RWPE2 (cell line): ENCODE results near the gene TRANK1.

Experiments used
- ATAC-seq: fragments of 200-7000 bp; cut with Tn5 transposase; 3 replicates; pipeline ENCODE4 v1.9.1; 2021; ENCODE audit warnings: low read depth
- DNase-seq: peaks from one replicate; pipeline ENCODE4 v3.0.0-alpha.2; 2020; ENCODE audit warnings: low spot score
- H3K27ac ChIP-seq: fragments of 450-650 bp; 2 replicates; pipeline ENCODE4 v1.5.1; 2017; ENCODE audit warnings: mild to moderate bottlenecking; ENCODE audit not compliant: poor library complexity, severe bottlenecking
- H3K27me3 ChIP-seq: fragments of 250-450 bp; sonication (Bioruptor Pico); 2 replicates; pipeline ENCODE4 v1.5.1; 2021; ENCODE audit warnings: mild to moderate bottlenecking, moderate library complexity; ENCODE audit not compliant: insufficient read depth, poor library complexity, severe bottlenecking
- H3K36me3 ChIP-seq: fragments of 250-450 bp; sonication (Bioruptor Pico); 2 replicates; pipeline ENCODE4 v1.5.1; 2020; ENCODE audit warnings: low read depth, mild to moderate bottlenecking, moderate library complexity
- H3K4me1 ChIP-seq: fragments of 250-450 bp; sonication (Bioruptor Pico); 2 replicates; pipeline ENCODE4 v1.5.1; 2021; ENCODE audit warnings: mild to moderate bottlenecking, moderate library complexity; ENCODE audit not compliant: insufficient read depth, poor library complexity, severe bottlenecking
- H3K4me3 ChIP-seq: fragments of 250-450 bp; sonication (Bioruptor Pico); 2 replicates; pipeline ENCODE4 v1.5.1; 2021; ENCODE audit warnings: mild to moderate bottlenecking, moderate library complexity; ENCODE audit not compliant: severe bottlenecking
- H3K9me3 ChIP-seq: fragments of 250-450 bp; sonication (Bioruptor Pico); 2 replicates; pipeline ENCODE4 v1.5.1; 2021; ENCODE audit warnings: mild to moderate bottlenecking, moderate library complexity; ENCODE audit not compliant: severe bottlenecking
- CTCF ChIP-seq: fragments of 450-650 bp; IDR thresholded peaks from one replicate; pipeline ENCODE4 v1.5.1; 2017; ENCODE audit warnings: mild to moderate bottlenecking, moderate library complexity; ENCODE audit not compliant: poor library complexity, severe bottlenecking

TRANK1 gene

GRCh38 chr3:36812240-36812639 is 132.6 kb downstream of the TRANK1 start:
- no peaks in the 10 kb centered on the region for H3K36me3 ChIP-seq
- no peak for TF ChIP-seq CTCF
- DNase-seq (no peak), ATAC-seq (no peak)
- H3K27me3 ChIP-seq = no peaks in the 10 kb centered on the region
- no peak overlapping the region for H3K27ac ChIP-seq
- no peaks in the 10 kb centered on the region for H3K4me1 ChIP-seq
- H3K4me3 ChIP-seq = no peak overlapping the region
- H3K9me3 ChIP-seq = no peaks in the 10 kb centered on the region

GRCh38 chr3:36811768-36812167 is 133.1 kb downstream of the TRANK1 start:
- DNase-seq (no peak), ATAC-seq (no peak)
- Histone ChIP-seq H3K9me3 (no peaks in the 10 kb centered on the region), H3K4me1 (no peaks in the 10 kb centered on the region), H3K27me3 (no peaks in the 10 kb centered on the region), H3K4me3 (no peak overlapping the region), H3K36me3 (no peaks in the 10 kb centered on the region), H3K27ac (no peak overlapping the region)
- TF ChIP-seq CTCF = no peak

- Histone ChIP-seq H3K4me1 (no peaks in the 10 kb centered on the region), H3K27ac (no peak overlapping the region), H3K27me3 (no peaks in the 10 kb centered on the region), H3K4me3 (no peak overlapping the region), H3K36me3 (no peaks in the 10 kb centered on the region), H3K9me3 (no peaks in the 10 kb centered on the region)
- ATAC-seq (no peak), DNase-seq (no peak)
- TF ChIP-seq CTCF = no peak
These were observed 140.4 kb downstream of the TRANK1 start for GRCh38 chr3:36804295-36805055.

DNA sequence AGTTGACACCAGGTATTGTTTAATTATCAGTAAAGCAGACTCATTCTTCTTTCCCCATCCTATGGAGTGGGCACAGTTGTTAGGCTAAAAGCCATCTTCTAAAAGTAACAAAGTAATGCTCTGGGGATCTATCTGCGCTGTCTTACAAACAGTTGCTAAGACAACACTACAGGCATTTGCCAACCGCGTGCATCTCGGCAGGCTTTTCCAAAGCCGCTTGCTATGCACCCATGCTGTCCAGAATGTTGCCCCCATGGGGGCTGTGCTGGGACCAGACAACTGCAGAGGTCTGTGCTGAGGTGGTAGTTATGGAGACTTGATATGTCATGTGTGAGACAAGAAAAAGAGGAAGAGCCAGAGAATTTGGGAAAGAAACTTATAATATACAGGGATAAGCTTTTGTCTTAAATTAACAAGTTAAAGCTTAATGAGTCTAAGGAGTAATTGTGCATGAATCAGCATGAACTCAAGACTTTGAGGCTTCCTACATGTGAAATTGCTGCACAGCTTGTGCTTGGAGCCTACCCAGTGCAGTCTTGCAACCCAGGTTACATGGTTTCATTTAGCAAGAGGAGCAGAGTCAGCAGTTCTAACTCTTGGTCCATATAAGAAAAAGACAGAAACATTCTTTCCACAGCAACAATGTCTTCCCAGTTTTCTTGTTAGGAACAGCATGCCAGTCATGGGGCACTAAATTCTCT is 141.6 kb downstream of the TRANK1 start:
- Histone ChIP-seq H3K4me3 (no peak overlapping the region), H3K36me3 (no peaks in the 10 kb centered on the region), H3K4me1 (no peaks in the 10 kb centered on the region), H3K27me3 (no peaks in the 10 kb centered on the region), H3K9me3 (no peaks in the 10 kb centered on the region), H3K27ac (no peak overlapping the region)
- ATAC-seq (no peak), DNase-seq (no peak)
- TF ChIP-seq CTCF = no peak
